GM20000 (cell line): Measurements from ENCODE around the gene PSME3IP1.
"Not testable (repeated sequence)": the region's sequence is repeated elsewhere in the genome, so short reads cannot be mapped to it uniquely, and the experiment has no call there.

ENCODE experiments used
- DNase-seq: peaks from one replicate; pipeline ENCODE4 v3.0.0; 2012; ENCODE audit warnings: low spot score
- TF ChIP-seq, protein P1 (sequence below): IDR thresholded peaks from 2 replicates; pipeline ENCODE4 v1.5.1; 2012; ENCODE audit warnings: mild to moderate bottlenecking, control low read depth; ENCODE audit errors: extremely low read depth, missing control alignments

PSME3IP1 gene

DNA sequence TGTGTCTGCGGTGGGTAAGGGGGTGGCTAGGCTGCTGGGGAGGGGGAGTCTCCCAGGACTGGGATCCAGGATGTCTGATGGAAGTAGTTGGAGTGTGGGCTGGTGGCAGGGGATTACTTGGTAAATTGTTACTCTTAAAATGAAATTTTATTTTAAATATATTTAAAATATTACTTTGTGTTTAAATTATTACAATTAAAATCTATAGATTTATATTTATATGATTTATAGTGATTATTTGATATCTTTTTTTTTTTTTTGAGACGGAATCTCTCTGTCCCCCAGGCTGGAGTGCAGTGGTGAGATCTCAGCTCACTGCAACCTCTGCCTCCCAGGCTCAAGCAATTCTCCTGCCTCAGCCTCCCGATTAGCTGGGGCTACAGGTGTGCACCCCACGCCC lies 74.9 kb downstream of the PSME3IP1 start:
- no peak for DNase-seq
- TF ChIP-seq, protein P1, sequence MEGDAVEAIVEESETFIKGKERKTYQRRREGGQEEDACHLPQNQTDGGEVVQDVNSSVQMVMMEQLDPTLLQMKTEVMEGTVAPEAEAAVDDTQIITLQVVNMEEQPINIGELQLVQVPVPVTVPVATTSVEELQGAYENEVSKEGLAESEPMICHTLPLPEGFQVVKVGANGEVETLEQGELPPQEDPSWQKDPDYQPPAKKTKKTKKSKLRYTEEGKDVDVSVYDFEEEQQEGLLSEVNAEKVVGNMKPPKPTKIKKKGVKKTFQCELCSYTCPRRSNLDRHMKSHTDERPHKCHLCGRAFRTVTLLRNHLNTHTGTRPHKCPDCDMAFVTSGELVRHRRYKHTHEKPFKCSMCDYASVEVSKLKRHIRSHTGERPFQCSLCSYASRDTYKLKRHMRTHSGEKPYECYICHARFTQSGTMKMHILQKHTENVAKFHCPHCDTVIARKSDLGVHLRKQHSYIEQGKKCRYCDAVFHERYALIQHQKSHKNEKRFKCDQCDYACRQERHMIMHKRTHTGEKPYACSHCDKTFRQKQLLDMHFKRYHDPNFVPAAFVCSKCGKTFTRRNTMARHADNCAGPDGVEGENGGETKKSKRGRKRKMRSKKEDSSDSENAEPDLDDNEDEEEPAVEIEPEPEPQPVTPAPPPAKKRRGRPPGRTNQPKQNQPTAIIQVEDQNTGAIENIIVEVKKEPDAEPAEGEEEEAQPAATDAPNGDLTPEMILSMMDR, result no peak

DNA sequence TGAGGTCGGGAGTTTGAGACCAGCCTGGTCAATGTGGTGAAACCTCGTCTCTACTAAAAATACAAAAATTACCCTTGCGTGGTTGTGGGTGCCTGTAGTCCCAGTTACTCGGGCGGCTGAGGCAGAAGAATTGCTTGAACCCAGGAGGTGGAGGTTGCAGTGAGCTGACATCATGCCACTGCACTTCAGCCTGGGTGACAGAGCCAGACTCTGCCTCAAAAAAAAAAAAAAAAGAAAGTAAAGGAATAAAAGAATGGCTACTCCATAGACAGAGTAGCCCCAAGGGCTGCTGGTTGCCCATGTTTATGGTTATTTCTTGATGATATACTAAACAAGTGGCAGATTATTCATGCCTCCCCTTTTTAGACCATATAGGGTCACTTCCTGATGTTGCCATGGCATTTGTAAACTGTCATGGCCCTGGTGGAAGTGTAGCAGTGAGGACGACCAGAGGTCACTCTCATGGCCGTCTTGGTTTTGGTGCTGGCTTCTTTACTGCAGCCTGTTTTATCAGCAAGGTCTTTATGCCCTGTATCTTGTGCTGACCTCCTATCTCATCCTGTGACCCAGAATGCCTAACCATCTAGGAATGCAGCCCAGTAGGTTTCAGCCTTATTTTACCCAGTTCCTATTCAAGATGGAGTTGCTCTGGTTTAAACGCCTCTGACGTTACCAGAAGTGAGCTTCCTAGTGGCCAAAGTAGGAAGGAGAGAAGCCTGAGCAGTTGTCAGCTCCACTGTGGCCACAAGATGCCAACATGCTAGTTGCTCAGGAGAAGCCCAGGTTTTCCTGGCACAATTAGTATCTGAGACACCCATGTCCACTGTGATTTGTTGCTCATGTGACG lies 76.4 kb downstream of the PSME3IP1 start:
- DNase-seq, result not testable (repeated sequence)

DNA sequence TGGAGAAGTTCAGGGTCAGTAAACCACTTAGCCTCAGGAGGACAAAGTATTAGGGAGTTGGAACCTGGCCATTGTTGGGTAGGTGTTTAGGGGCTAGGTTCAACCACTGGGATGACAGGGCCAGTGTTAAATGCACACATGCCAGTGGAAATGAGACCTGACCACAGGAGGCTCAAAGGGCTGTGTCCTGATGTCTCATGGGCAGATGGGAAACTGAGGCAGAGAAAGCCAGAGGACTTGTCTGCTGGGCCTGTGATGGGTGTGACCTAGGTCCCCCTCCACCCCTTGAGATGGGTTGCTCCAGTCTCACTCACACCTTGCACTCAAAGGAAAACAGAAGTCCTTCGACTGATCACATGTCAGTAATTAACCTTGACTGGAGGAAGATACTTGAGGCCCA lies 77.4 kb downstream of the PSME3IP1 start:
- TF ChIP-seq, protein P1, result no peak

DNA sequence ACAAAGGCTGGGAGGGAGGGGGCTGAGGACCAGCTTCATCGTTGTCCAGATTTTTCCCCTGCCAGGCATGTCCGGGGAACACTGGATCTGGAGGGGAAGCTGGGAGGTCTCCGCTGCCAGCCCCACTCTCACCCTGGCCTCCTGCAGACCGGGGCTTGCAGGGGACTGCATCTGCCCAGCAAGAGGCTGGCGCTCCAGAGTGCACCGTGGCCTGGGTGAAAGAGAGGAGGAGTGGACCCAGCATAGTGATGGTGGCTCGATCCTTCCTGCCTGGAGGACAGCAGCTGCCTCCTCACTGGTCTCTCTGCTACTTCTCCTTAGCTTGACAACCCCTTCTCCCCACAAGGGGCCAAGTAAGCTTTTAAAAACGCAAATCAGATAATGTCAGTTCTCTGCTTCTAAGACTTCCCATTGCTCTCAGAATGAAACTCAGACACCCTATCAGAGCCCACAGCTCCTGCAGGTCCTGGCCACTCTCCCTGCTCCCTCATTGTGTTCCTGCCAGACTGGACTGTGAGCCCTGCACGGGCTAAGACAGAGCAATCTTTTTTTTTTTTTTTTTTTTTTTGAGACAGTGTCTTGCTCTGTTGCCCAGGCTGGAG lies 78.4 kb downstream of the PSME3IP1 start:
- TF ChIP-seq, protein P1, result no peak

More for the DNA sequence above, 77.4 kb downstream of the PSME3IP1 start:
- DNase-seq, result no peak

DNA sequence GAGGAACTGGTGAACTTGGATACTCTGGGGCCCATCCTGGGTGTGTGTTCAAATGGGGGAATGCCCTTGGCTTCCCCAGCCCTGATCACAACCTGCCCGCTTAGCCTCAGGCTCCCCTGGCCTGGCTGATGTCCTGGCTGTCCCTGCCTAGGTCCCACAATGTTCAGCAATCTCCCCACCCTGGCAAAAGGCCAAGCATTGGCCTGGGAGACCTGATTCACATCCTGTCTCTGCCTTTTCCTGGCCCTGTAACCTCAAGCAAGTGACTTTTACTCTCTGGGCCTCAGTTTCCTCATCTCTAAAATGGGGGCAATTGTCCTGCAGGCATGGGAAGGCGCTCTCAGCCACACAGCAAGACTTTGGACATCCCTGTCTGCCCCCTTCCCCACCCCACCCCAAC lies 79.1 kb downstream of the PSME3IP1 start:
- DNase-seq, result no peak
- TF ChIP-seq, protein P1, result no peak

More for the DNA sequence above, 78.4 kb downstream of the PSME3IP1 start:
- DNase-seq, result no peak

DNA sequence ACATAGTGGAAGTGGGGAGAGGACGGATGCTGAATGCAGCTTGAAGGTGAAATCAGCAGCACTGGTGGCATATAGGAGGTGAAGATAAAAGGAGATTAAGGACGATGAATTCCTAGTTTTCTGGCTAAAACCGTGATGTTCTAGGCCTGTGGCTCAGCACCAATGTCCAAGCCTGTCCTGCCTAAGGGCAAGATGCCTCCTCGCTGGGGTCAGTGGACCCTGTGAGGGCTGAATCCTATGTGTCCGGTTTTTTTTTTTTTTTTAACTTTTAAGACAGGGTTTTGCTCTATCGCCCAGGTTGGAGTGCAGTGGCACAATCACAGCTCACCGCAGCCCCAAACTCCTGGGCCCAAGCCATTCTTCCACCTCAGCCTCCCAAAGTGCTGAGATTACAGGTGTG lies 80.7 kb downstream of the PSME3IP1 start:
- TF ChIP-seq, protein P1, result no peak
- no peak for DNase-seq

DNA sequence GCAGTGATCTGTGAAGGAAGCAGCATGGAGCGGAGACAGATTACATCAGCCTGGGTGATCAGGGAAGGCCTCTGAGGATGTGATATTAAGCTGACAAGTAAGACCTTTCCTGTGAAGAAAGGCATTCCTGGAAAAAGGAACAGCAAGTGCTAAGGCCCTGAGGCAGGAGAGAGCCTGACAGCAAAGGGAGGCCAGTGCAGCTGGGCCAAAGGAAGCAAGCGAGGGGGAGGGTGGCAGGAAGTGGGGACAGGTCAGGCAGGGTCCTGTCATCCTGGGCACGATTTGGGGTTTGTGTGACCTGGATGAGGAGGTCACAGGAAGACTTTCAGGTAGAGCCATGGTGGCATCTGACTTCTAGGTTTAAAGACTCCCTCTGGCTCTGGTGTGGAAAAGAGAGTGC lies 81.1 kb downstream of the PSME3IP1 start:
- TF ChIP-seq, protein P1, result no peak

More for the DNA sequence above, 81.1 kb downstream of the PSME3IP1 start:
- no peak for DNase-seq
